ENCODE measurements around the gene OTX2. TPM values are rescaled to one million over a fixed set of nuclear protein-coding genes. Genes with fewer than 3 reads are reported as not detected.

The OTX2 gene
- total RNA-seq, 1 donor from 2014 or later, result 0.77 TPM

DNA sequence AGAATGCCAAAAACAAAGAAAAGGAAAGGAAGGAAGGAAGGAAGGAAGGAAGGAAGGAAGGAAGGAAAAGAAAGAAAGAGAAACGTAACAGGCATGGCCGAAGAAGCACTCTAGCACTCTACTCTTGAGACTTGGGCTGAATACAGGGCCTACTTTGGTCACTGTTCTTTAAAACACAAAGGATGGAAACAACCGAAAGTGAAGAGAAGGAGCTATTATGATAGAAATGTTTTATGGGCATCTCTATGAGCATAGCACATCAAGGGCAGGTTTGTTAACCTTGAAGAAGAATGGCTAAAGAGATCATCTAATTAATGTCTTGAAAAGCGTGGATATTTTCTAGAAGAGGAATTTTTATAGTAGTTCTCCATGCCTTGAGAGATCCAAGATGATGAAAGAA, 15.9 kb upstream of the OTX2 start:
- peaks cover 2% of the 10 kb centered on the region for H3K9me3 Mint-ChIP-seq
- no peaks in the 10 kb centered on the region for H3K36me3 Mint-ChIP-seq (ENCODE audit: low read depth)
- TF ChIP-seq, protein P1, sequence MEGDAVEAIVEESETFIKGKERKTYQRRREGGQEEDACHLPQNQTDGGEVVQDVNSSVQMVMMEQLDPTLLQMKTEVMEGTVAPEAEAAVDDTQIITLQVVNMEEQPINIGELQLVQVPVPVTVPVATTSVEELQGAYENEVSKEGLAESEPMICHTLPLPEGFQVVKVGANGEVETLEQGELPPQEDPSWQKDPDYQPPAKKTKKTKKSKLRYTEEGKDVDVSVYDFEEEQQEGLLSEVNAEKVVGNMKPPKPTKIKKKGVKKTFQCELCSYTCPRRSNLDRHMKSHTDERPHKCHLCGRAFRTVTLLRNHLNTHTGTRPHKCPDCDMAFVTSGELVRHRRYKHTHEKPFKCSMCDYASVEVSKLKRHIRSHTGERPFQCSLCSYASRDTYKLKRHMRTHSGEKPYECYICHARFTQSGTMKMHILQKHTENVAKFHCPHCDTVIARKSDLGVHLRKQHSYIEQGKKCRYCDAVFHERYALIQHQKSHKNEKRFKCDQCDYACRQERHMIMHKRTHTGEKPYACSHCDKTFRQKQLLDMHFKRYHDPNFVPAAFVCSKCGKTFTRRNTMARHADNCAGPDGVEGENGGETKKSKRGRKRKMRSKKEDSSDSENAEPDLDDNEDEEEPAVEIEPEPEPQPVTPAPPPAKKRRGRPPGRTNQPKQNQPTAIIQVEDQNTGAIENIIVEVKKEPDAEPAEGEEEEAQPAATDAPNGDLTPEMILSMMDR (conservative IDR thresholded peaks at IDR 0.05), result no peak
- no peak overlapping the region for H3K27ac Mint-ChIP-seq (ENCODE audit: unreplicated experiment)
- H3K27me3 Mint-ChIP-seq (ENCODE audit: low read depth), result peaks cover 86% of the 10 kb centered on the region
- DNase-seq (ENCODE audit: low read depth, low spot score), result no peak
- H3K4me3 Mint-ChIP-seq, result no peak overlapping the region
- H3K4me1 Mint-ChIP-seq, result no peaks in the 10 kb centered on the region

- Mint-ChIP-seq H3K36me3 (ENCODE audit: low read depth) (no peaks in the 10 kb centered on the region), H3K27ac (ENCODE audit: unreplicated experiment) (no peak overlapping the region), H3K4me1 (peaks cover under 1% of the 10 kb centered on the region), H3K27me3 (ENCODE audit: low read depth) (peaks cover 94% of the 10 kb centered on the region), H3K4me3 (no peak overlapping the region), H3K9me3 (peaks cover 2% of the 10 kb centered on the region)
- TF ChIP-seq, protein P1 (conservative IDR thresholded peaks at IDR 0.05), result no peak
- no peak for DNase-seq (ENCODE audit: low read depth, low spot score)
Measured at GRCh38 chr14:56821805-56822610, 11.7 kb upstream of the OTX2 start.

DNA sequence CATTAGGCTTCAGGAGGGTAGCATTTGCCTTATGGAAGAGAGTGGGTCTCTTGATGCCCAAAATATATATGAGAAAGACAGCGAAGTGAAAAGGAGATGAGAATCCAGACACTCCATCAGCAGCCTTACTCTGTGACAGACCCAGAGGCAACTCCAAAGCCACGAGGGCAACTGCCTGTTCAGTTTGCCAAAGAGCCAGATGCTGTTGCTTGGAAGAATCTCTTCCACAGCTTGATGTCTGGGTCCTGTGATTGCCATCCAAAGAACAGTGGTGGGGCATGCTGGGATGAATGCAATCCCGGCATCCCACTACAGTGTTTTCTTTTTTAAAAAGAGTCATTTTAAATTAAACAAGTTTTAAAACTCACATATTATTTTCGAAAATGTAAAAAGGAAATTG, 10.9 kb upstream of the OTX2 start:
- TF ChIP-seq, protein P1 (conservative IDR thresholded peaks at IDR 0.05), result no peak
- Mint-ChIP-seq H3K9me3 (peaks cover 2% of the 10 kb centered on the region), H3K4me3 (no peak overlapping the region), H3K4me1 (peaks cover 4% of the 10 kb centered on the region), H3K36me3 (ENCODE audit: low read depth) (no peaks in the 10 kb centered on the region), H3K27me3 (ENCODE audit: low read depth) (peaks cover 96% of the 10 kb centered on the region), H3K27ac (ENCODE audit: unreplicated experiment) (no peak overlapping the region)
- DNase-seq (ENCODE audit: low read depth, low spot score), result no peak

GRCh38 chr14:56817396-56817921, 7.2 kb upstream of the OTX2 start:
- no peak overlapping the region for H3K27ac Mint-ChIP-seq (ENCODE audit: unreplicated experiment)
- H3K27me3 Mint-ChIP-seq (ENCODE audit: low read depth), result peaks cover 98% of the 10 kb centered on the region
- DNase-seq (ENCODE audit: low read depth, low spot score), result no peak
- peaks cover 4% of the 10 kb centered on the region for H3K4me1 Mint-ChIP-seq
- H3K36me3 Mint-ChIP-seq (ENCODE audit: low read depth), result peaks cover 3% of the 10 kb centered on the region
- no peak overlapping the region for H3K4me3 Mint-ChIP-seq
- H3K9me3 Mint-ChIP-seq, result no peaks in the 10 kb centered on the region
- TF ChIP-seq, protein P1 (conservative IDR thresholded peaks at IDR 0.05), result no peak

GRCh38 chr14:56816574-56817391, 6.5 kb upstream of the OTX2 start:
- no peak overlapping the region for H3K4me3 Mint-ChIP-seq

More at GRCh38 chr14:56816574-56817391, 6.5 kb upstream of the OTX2 start:
- DNase-seq (ENCODE audit: low read depth, low spot score), result no peak
- Mint-ChIP-seq H3K27ac (ENCODE audit: unreplicated experiment) (no peak overlapping the region), H3K27me3 (ENCODE audit: low read depth) (peaks cover 98% of the 10 kb centered on the region), H3K36me3 (ENCODE audit: low read depth) (peaks cover 3% of the 10 kb centered on the region), H3K4me1 (peaks cover 4% of the 10 kb centered on the region), H3K9me3 (no peaks in the 10 kb centered on the region)
- TF ChIP-seq, protein P1 (conservative IDR thresholded peaks at IDR 0.05), result peak; percentile 23

Data from neural crest cell (in vitro differentiated cells).